Measurements from ENCODE around the gene ROR2. TPM values are rescaled to one million over a fixed set of nuclear protein-coding genes. Genes with fewer than 3 reads are reported as not detected.

Gene ROR2
- total RNA-seq, 1 experiment from 2014 or later = not detected

GRCh38 chr9:91841591-91841990 is 108.4 kb downstream of the ROR2 start:
- DNase-seq (ENCODE audit: low spot score) = no peak

GRCh38 chr9:91840882-91841281 is 109.1 kb downstream of the ROR2 start:
- no peak for DNase-seq (ENCODE audit: low spot score)

GRCh38 chr9:91840469-91840868 is 109.6 kb downstream of the ROR2 start:
- no peak for DNase-seq (ENCODE audit: low spot score)

- DNase-seq (ENCODE audit: low spot score) = no peak
These were observed 110.0 kb downstream of the ROR2 start for GRCh38 chr9:91839926-91840465.

GRCh38 chr9:91837981-91838731 is 111.9 kb downstream of the ROR2 start:
- peak; percentile 86 for DNase-seq (ENCODE audit: low spot score)

GRCh38 chr9:91836515-91836914 is 113.5 kb downstream of the ROR2 start:
- DNase-seq (ENCODE audit: low spot score) = no peak

- DNase-seq (ENCODE audit: low spot score) = no peak
These were observed 114.4 kb downstream of the ROR2 start for GRCh38 chr9:91835632-91836031.

GRCh38 chr9:91835216-91835615 is 114.8 kb downstream of the ROR2 start:
- no peak for DNase-seq (ENCODE audit: low spot score)

- no peak for DNase-seq (ENCODE audit: low spot score)
These were observed 115.3 kb downstream of the ROR2 start for GRCh38 chr9:91834740-91835139.

- no peak for DNase-seq (ENCODE audit: low spot score)
These were observed 116.2 kb downstream of the ROR2 start for GRCh38 chr9:91833878-91834255.

- DNase-seq (ENCODE audit: low spot score) = no peak
These were observed 116.7 kb downstream of the ROR2 start for GRCh38 chr9:91833096-91833877.

GRCh38 chr9:91832322-91832721 is 117.7 kb downstream of the ROR2 start:
- DNase-seq (ENCODE audit: low spot score) = no peak

GRCh38 chr9:91825866-91826265 is 124.2 kb downstream of the ROR2 start:
- no peak for DNase-seq (ENCODE audit: low spot score)

- peak; percentile 6 for DNase-seq (ENCODE audit: low spot score)
These were observed 124.6 kb downstream of the ROR2 start for GRCh38 chr9:91825422-91825821.

- no peak for DNase-seq (ENCODE audit: low spot score)
These were observed 125.3 kb downstream of the ROR2 start for GRCh38 chr9:91824601-91825305.

- DNase-seq (ENCODE audit: low spot score) = no peak
These were observed 125.9 kb downstream of the ROR2 start for GRCh38 chr9:91824151-91824550.

GRCh38 chr9:91820949-91821880 is 128.8 kb downstream of the ROR2 start:
- DNase-seq (ENCODE audit: low spot score) = no peak

GRCh38 chr9:91820126-91820750 is 129.8 kb downstream of the ROR2 start:
- DNase-seq (ENCODE audit: low spot score) = no peak

- no peak for DNase-seq (ENCODE audit: low spot score)
These were observed 131.2 kb downstream of the ROR2 start for GRCh38 chr9:91818647-91819403.

GRCh38 chr9:91818225-91818585 is 131.8 kb downstream of the ROR2 start:
- no peak for DNase-seq (ENCODE audit: low spot score)

Data from A172 (cell line).